ENCODE data around the gene TMEM181. TPM values are rescaled to one million over a fixed set of nuclear protein-coding genes. Genes with fewer than 3 reads are reported as not detected.

Gene TMEM181
- total RNA-seq, 1 donor from 2014 or later: 27.3 TPM

- Mint-ChIP-seq H3K27me3 (ENCODE audit: insufficient read depth, low read depth) (peaks cover 2% of the 10 kb centered on the region), H3K4me3 (no peak overlapping the region), H3K27ac (no peak overlapping the region), H3K36me3 (peaks cover 37% of the 10 kb centered on the region), H3K4me1 (peaks cover 14% of the 10 kb centered on the region), H3K9me3 (no peaks in the 10 kb centered on the region)
- Histone ChIP-seq H3K27me3 (no peaks in the 10 kb centered on the region), H3K4me1 (no peaks in the 10 kb centered on the region), H2AFZ (replicated peaks) (no peak overlapping the region), H3K9ac (no peak overlapping the region), H3K9me3 (ENCODE audit: low read depth) (no peaks in the 10 kb centered on the region), H3K27ac (no peak overlapping the region), H3K4me2 (no peak overlapping the region), H3K36me3 (no peaks in the 10 kb centered on the region), H3K79me2 (ENCODE audit: low read depth) (no peaks in the 10 kb centered on the region), H3F3A (ENCODE audit: low read depth) (no peaks in the 10 kb centered on the region), H3K4me3 (no peak overlapping the region), H4K20me1 (ENCODE audit: low read depth) (peaks cover 13% of the 10 kb centered on the region)
- TF ChIP-seq EZH2phosphoT487 (IDR thresholded peaks at IDR 0.05): no peak
- no peak for TF ChIP-seq EZH2 (IDR thresholded peaks at IDR 0.05)
- no peak for DNase-seq (ENCODE audit: low spot score)
Measured at GRCh38 chr6:158624684-158625682, 65.1 kb downstream of the TMEM181 start.

GRCh38 chr6:158625881-158626305 lies 66.0 kb downstream of the TMEM181 start:
- TF ChIP-seq CTCF (IDR thresholded peaks at IDR 0.05): no peak
- no peak for TF ChIP-seq EZH2 (IDR thresholded peaks at IDR 0.05)
- TF ChIP-seq EZH2phosphoT487 (IDR thresholded peaks at IDR 0.05): no peak
- no peaks in the 10 kb centered on the region for H3K9me3 Mint-ChIP-seq
- Histone ChIP-seq H3K27ac (no peak overlapping the region), H3K27me3 (no peaks in the 10 kb centered on the region), H3K9ac (no peak overlapping the region), H3K36me3 (no peaks in the 10 kb centered on the region), H3K4me1 (no peaks in the 10 kb centered on the region), H3K79me2 (ENCODE audit: low read depth) (no peaks in the 10 kb centered on the region), H3K9me3 (ENCODE audit: low read depth) (no peaks in the 10 kb centered on the region), H4K20me1 (ENCODE audit: low read depth) (peaks cover 13% of the 10 kb centered on the region), H3K4me3 (no peak overlapping the region), H2AFZ (replicated peaks) (no peak overlapping the region), H3K4me2 (no peak overlapping the region), H3F3A (ENCODE audit: low read depth) (no peaks in the 10 kb centered on the region)
- no peak overlapping the region for H3K4me3 Mint-ChIP-seq
- H3K36me3 Mint-ChIP-seq: peaks cover 30% of the 10 kb centered on the region
- H3K27me3 Mint-ChIP-seq (ENCODE audit: insufficient read depth, low read depth): peaks cover 2% of the 10 kb centered on the region
- peak overlapping the region; percentile 62 for H3K27ac Mint-ChIP-seq
- H3K4me1 Mint-ChIP-seq: peaks cover 14% of the 10 kb centered on the region
- no peak for DNase-seq (ENCODE audit: low spot score)

- peak overlapping the region; percentile 61 for H3K27ac Mint-ChIP-seq
- H3F3A ChIP-seq (ENCODE audit: low read depth): no peaks in the 10 kb centered on the region
- peaks cover 14% of the 10 kb centered on the region for H3K4me1 Mint-ChIP-seq
- H3K9ac ChIP-seq: no peak overlapping the region
- H3K36me3 Mint-ChIP-seq: peaks cover 31% of the 10 kb centered on the region
- DNase-seq (ENCODE audit: low spot score): no peak
- H3K4me3 ChIP-seq: no peak overlapping the region
- no peaks in the 10 kb centered on the region for H3K4me1 ChIP-seq
- no peak overlapping the region for H3K4me2 ChIP-seq
- no peak overlapping the region for H3K27ac ChIP-seq
- H3K27me3 Mint-ChIP-seq (ENCODE audit: insufficient read depth, low read depth): peaks cover 2% of the 10 kb centered on the region
- no peak for TF ChIP-seq EZH2phosphoT487 (IDR thresholded peaks at IDR 0.05)
- TF ChIP-seq CTCF (IDR thresholded peaks at IDR 0.05): no peak
- TF ChIP-seq EZH2 (IDR thresholded peaks at IDR 0.05): no peak
- no peak overlapping the region for H2AFZ ChIP-seq (replicated peaks)
- H3K36me3 ChIP-seq: no peaks in the 10 kb centered on the region
- H3K9me3 Mint-ChIP-seq: no peaks in the 10 kb centered on the region
- H4K20me1 ChIP-seq (ENCODE audit: low read depth): peaks cover 13% of the 10 kb centered on the region
- H3K9me3 ChIP-seq (ENCODE audit: low read depth): no peaks in the 10 kb centered on the region
- H3K4me3 Mint-ChIP-seq: no peak overlapping the region
- H3K27me3 ChIP-seq: no peaks in the 10 kb centered on the region
- H3K79me2 ChIP-seq (ENCODE audit: low read depth): no peaks in the 10 kb centered on the region
Measured at GRCh38 chr6:158626360-158627167, 66.7 kb downstream of the TMEM181 start.
